Measurements from ENCODE around the gene MAT2B. TPM values are rescaled to one million over a fixed set of nuclear protein-coding genes. Genes with fewer than 3 reads are reported as not detected.
A peak's percentile ranks its signal among the peaks of the same experiment; 100 is the strongest.

MAT2B gene
- total and polyA plus RNA-seq, 2 of the 13 experiments (the other 11 are each of a cell fraction or from before 2014, with no cell fraction given): 20.2 to 37.1 TPM

DNA sequence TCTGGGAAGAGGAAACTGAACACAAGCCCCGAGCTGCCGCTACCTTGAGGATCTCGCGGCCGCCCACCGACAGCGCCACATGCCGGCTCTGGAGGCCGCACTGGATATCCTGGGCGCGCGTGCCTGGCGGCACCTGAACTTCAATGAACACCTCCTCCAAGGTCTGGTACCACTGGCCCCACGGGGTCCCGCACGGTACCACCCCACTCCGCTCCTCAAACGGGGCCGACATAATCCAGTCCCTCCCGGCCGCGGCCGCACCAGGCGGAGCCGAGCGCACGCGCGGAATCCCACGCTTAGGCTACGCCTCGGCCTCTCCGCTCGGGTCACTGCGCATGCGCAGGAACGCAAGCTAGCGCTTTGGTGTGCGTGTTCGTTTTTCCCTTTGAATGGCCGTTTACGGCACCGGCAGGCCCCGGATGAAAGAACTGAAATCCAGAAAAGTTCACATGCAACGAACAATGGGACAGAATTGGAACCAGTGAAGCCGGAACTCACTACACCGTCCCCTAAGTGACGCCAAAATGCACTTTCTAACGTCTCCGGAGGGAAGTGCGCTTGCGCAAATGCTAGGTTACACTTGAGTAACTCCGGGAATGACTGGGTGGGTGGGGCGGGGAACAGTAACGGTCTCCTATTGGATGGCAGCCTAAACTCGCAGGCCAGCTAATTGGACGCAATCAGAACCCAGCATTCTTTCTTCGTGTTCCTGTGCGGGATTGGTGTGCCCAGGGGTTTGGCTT is 45.4 kb upstream of the MAT2B start, which contains the start of gene NUDCD2 (continued):
- peak; percentile 84; the same call in 1 of the 2 replicates for TF ChIP-seq ZNF318 (CRISPR knock-in tag; IDR thresholded peaks at IDR 0.05)
- no peak for TF ChIP-seq ZNF597 (CRISPR knock-in tag; IDR thresholded peaks at IDR 0.05)
- TF ChIP-seq ADNP (CRISPR knock-in tag; IDR thresholded peaks at IDR 0.05): no peak
- TF ChIP-seq SP140L (CRISPR knock-in tag; IDR thresholded peaks at IDR 0.05; ENCODE audit: borderline replicate concordance): no peak
- no peak for TF ChIP-seq DNMT1 (CRISPR knock-in tag; IDR thresholded peaks at IDR 0.05)
- TF ChIP-seq ZNF224 (CRISPR knock-in tag; IDR thresholded peaks at IDR 0.05): peak; percentile 87
- no peak for TF ChIP-seq ZNF20 (CRISPR knock-in tag; IDR thresholded peaks at IDR 0.05)
- peak; percentile 59 for TF ChIP-seq ZHX1 (CRISPR knock-in tag; IDR thresholded peaks at IDR 0.05; ENCODE audit: low read depth)
- no peak for TF ChIP-seq ZNF780A (CRISPR knock-in tag; IDR thresholded peaks at IDR 0.05)
- peak; percentile 43; the same call in 1 of the 2 replicates for TF ChIP-seq ZNF329 (CRISPR knock-in tag; IDR thresholded peaks at IDR 0.05; ENCODE audit: low read depth)
- peak; percentile 17; the same call in 1 of the 2 replicates for TF ChIP-seq MIER2 (CRISPR knock-in tag; IDR thresholded peaks at IDR 0.05)
- TF ChIP-seq, protein P1, sequence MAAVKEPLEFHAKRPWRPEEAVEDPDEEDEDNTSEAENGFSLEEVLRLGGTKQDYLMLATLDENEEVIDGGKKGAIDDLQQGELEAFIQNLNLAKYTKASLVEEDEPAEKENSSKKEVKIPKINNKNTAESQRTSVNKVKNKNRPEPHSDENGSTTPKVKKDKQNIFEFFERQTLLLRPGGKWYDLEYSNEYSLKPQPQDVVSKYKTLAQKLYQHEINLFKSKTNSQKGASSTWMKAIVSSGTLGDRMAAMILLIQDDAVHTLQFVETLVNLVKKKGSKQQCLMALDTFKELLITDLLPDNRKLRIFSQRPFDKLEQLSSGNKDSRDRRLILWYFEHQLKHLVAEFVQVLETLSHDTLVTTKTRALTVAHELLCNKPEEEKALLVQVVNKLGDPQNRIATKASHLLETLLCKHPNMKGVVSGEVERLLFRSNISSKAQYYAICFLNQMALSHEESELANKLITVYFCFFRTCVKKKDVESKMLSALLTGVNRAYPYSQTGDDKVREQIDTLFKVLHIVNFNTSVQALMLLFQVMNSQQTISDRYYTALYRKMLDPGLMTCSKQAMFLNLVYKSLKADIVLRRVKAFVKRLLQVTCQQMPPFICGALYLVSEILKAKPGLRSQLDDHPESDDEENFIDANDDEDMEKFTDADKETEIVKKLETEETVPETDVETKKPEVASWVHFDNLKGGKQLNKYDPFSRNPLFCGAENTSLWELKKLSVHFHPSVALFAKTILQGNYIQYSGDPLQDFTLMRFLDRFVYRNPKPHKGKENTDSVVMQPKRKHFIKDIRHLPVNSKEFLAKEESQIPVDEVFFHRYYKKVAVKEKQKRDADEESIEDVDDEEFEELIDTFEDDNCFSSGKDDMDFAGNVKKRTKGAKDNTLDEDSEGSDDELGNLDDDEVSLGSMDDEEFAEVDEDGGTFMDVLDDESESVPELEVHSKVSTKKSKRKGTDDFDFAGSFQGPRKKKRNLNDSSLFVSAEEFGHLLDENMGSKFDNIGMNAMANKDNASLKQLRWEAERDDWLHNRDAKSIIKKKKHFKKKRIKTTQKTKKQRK (IDR thresholded peaks at IDR 0.05; ENCODE audit: low read length): no peak
- TF ChIP-seq DMAP1 (CRISPR knock-in tag; IDR thresholded peaks at IDR 0.05): peak; percentile 91
- peak; percentile 95 for TF ChIP-seq CHCHD3 (CRISPR knock-in tag; IDR thresholded peaks at IDR 0.05)
